ENCODE results near the gene MMP11.

The MMP11 gene

DNA sequence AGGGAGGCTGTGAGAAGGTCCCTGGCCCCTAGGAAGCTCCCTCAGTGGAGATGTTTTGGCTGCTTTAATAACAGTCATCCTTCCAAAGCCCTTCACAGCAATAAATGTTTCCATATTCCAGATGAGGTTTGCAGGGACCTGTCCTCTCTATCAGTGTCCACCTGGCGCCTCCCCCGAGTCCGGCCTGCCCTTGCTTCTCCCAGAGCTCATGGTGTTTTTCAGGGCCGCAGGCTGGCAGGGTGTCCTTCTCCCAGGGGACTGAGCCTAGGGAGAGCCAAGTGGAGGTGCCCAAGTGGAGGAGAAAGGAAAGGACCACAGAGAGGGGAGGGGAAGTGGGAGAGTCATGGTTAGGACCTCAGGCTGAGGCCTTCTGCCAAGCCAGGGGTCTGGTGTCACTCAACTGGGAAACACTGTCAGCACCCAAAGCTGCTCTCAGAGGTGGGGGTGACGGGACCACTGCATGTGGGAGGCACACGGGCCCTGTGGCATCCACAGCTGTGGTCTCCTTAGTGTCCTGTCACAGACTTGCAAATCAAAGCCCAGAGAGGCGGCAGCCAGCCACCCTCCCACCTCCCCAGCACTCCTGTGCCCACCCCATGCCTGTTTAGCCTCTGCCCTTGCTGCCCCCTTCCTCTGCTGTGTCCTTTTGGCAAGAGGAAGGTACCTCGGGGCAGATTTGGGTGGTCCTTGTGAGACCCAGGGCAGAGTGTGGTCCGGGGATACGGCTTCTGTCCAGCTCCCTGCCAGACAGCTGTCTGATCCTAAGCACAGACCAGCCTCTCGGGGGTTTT, 59.8 kb downstream of the MMP11 start:
- DNase-seq = no peak

DNA sequence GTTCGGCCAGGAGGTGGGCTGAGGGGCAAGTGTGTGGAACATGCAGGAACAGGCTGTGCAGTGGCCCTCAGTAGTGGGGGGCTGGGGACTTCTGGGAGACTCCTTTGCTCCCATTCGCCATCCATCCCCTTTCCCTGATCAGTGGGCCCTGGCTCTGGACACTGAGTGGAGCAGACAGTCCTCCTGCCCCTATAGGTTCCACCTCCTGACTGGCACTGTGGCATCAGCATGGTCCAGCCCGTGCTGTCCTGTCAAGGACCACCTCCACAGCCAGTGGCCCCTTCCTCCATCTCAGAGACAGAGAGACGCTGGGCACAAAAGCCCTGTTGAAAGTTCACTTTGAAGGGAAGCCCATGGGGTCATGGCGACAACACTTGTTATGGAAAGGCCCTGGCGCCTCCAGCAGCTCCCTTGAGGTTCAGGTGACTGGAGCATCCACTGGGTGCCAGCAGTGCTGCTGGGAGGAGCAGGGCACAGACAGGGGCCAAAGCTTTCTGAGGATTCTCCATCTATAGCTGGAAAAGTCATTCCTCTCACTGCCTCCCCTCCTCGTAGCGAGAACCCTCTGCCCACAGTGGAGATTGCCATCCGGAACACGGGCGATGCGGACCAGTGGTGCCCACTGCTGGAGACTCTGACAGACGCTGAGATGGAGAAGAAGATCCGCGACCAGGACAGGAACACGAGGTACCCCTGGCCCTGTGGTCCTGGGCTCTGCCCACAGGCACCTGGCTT, 60.5 kb downstream of the MMP11 start:
- no peak for DNase-seq

Measured in NCI-H1092 treated with DMSO at 0.1 percent for 48 hours (cell line).